ENCODE data around the gene IFT74.

IFT74 gene

GRCh38 chr9:26955921-26956859 is at the start of gene IFT74:
TSS of gene IFT74 (plus strand) at chr9:26956412. CDS start at chr9:26961968, 5,556 bp downstream.
- DNase-seq (ENCODE audit: low read depth): peak; percentile 100

- no peak for DNase-seq (ENCODE audit: low read depth)
These were observed 43.0 kb upstream of the IFT74 start for GRCh38 chr9:26913138-26913668.

GRCh38 chr9:26919698-26920097 is 36.5 kb upstream of the IFT74 start:
- no peak for DNase-seq (ENCODE audit: low read depth)

- DNase-seq (ENCODE audit: low read depth): no peak
These were observed 30.6 kb upstream of the IFT74 start for GRCh38 chr9:26925609-26926008.

GRCh38 chr9:26928902-26929495 is 27.2 kb upstream of the IFT74 start:
- DNase-seq (ENCODE audit: low read depth): no peak

GRCh38 chr9:26935847-26936246 is 20.4 kb upstream of the IFT74 start:
- DNase-seq (ENCODE audit: low read depth): no peak

GRCh38 chr9:26937816-26938371 is 18.3 kb upstream of the IFT74 start:
- DNase-seq (ENCODE audit: low read depth): no peak

GRCh38 chr9:26939955-26940711 is 16.1 kb upstream of the IFT74 start:
- no peak for DNase-seq (ENCODE audit: low read depth)

GRCh38 chr9:26940779-26941178 is 15.4 kb upstream of the IFT74 start:
- no peak for DNase-seq (ENCODE audit: low read depth)

GRCh38 chr9:26945591-26945990 is 10.6 kb upstream of the IFT74 start:
- DNase-seq (ENCODE audit: low read depth): no peak

- DNase-seq (ENCODE audit: low read depth): peak; percentile 97
These were observed 9.2 kb upstream of the IFT74 start, which contains the start of gene PLAA for GRCh38 chr9:26946753-26947727. TSS of gene PLAA (minus strand) at chr9:26947242. CDS start at chr9:26947045, 197 bp downstream.

GRCh38 chr9:26947736-26948135 is 8.5 kb upstream of the IFT74 start:
- peak; percentile 24 for DNase-seq (ENCODE audit: low read depth)

- peak; percentile 73 for DNase-seq (ENCODE audit: low read depth)
These were observed 6.6 kb upstream of the IFT74 start for GRCh38 chr9:26949637-26950069.

- DNase-seq (ENCODE audit: low read depth): peak; percentile 36
These were observed 5.7 kb upstream of the IFT74 start for GRCh38 chr9:26950521-26950920.

- no peak for DNase-seq (ENCODE audit: low read depth)
These were observed 4.4 kb upstream of the IFT74 start for GRCh38 chr9:26951794-26952193.

GRCh38 chr9:26954050-26954508 is 2.1 kb upstream of the IFT74 start:
- no peak for DNase-seq (ENCODE audit: low read depth)

GRCh38 chr9:26955222-26955903 is 849 bp upstream of the IFT74 start:
- DNase-seq (ENCODE audit: low read depth): peak; percentile 37

GRCh38 chr9:26956860-26957233 is 635 bp downstream of the IFT74 start:
- no peak for DNase-seq (ENCODE audit: low read depth)

GRCh38 chr9:26971721-26972120 is 15.5 kb downstream of the IFT74 start:
- DNase-seq (ENCODE audit: low read depth): no peak

GRCh38 chr9:26973989-26974388 is 17.8 kb downstream of the IFT74 start:
- DNase-seq (ENCODE audit: low read depth): no peak

Data from ELR (cell line).